Islet precursor cell (in vitro differentiated cells): ENCODE data around the gene CDC45.
"Not testable (repeated sequence)": the region's sequence is repeated elsewhere in the genome, so short reads cannot be mapped to it uniquely, and the experiment has no call there.

Experiments
- DNase-seq: peaks from one replicate; pipeline ENCODE4 v3.0.0-alpha.2; 2018

The CDC45 gene

DNA sequence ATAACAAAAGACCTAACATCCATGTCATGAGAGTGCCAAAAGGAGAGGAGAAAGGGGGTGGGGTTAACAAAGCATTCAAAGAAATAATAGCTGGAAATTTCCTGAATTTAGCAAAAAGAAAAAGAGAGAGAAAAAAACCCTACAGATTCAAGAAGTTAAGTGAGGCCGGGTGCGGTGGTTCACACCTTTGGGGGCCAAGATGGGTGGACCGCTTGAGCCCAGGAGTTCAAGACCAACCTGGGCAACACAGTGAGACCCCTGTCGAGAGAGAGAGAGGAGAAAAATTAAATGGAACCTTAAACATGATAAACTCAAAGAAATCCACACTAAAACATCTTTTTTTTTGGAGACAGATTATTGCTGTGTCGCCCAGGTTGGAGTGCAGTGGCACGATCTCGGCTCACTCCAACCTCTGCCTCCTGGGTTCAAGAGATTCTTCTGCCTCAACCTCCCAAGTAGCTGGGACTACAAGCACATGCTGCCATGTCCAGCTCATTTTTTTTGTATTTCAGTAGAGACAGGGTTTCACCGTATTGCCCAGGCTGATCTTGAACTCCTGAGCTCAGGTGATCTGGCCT is 53.4 kb downstream of the CDC45 start:
- no peak for DNase-seq

DNA sequence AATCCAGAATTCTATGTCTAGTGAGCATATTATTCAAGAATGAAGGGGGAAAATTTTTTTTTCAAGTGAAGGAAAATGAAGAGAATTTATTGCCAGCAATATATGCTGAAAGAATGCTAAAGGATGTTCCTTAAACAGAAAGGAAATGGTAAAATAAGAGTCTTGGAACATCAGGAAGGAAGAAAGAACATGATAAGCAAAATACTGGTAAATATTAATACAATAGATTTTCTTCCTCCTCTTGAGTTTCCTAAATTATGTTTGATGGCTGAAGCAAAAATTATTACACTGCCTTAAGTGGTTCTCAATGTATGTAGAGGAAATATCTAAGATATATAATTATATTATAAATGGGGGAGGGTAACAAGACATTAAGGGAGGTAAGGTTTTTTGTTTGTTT is 54.1 kb downstream of the CDC45 start:
- DNase-seq, result no peak

GRCh38 chr22:19535001-19535400 is 55.3 kb downstream of the CDC45 start:
- DNase-seq, result no peak

GRCh38 chr22:19536564-19536963 is 56.8 kb downstream of the CDC45 start:
- no peak for DNase-seq

- no peak for DNase-seq
These were observed 58.3 kb downstream of the CDC45 start for GRCh38 chr22:19537941-19538488.

DNA sequence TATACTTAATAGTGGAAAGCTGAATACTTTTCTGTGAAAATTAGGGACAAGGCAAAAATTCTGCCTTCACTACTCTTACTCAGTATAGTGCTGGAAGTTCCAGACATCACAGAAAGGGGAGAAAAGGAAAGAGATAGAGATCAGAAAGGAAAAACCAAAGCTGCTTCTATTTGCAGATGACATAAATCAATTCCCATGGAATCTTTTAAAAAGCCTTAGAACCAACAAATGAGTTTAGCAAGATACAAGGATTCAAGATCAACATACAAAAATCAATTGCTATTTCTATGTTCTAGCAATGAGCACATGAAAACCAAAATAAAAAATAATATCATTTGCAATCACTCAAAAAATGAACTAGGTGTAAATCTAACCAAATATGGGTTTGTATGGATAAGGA is 60.7 kb downstream of the CDC45 start:
- DNase-seq, result no peak

GRCh38 chr22:19543970-19544708 is 64.4 kb downstream of the CDC45 start:
- no peak for DNase-seq

- DNase-seq, result no peak
These were observed 66.2 kb downstream of the CDC45 start for GRCh38 chr22:19545935-19546207.

DNA sequence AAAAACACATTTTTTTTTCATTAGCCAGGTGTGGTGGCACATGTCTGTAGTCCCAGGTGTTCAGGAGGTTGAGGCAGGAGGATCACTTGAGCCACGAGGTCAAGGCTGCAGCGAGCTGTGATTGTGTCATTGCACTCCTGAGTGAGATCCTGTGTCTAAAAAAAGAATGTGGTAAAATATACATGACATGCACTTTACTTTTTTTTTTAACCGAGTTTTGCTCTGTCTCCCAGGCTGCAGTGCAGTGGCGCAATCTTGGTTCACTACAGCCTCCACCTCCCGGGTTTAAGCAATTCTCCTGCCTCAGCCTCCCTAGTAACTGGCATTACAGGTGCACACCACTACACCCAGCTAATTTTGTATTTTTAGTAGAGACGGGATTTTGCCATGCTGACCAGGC is 67.0 kb downstream of the CDC45 start:
- no peak for DNase-seq

DNA sequence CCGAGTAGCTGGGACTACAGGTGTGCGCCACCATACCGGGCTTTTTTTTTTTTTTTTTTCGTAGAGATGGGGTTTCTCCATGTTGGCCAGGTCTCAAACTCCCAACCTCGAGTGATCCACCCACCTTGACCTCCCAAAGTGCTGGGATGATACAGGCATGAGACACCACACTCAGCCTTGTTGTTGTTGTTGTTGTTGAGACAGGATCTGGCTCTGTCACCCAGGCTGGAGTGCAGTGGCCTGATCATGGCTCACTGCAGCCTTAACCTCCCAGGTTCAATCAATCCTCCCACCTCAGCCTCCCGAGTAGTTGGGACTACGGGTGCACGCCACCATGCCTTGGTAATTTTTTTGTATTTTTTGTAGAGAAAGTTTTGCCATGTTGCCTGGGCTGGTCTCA is 67.9 kb downstream of the CDC45 start:
- no peak for DNase-seq

- not testable (repeated sequence) for DNase-seq
These were observed 68.7 kb downstream of the CDC45 start for GRCh38 chr22:19548427-19548826.

- DNase-seq, result no peak
These were observed 69.2 kb downstream of the CDC45 start for GRCh38 chr22:19548964-19549363.

DNA sequence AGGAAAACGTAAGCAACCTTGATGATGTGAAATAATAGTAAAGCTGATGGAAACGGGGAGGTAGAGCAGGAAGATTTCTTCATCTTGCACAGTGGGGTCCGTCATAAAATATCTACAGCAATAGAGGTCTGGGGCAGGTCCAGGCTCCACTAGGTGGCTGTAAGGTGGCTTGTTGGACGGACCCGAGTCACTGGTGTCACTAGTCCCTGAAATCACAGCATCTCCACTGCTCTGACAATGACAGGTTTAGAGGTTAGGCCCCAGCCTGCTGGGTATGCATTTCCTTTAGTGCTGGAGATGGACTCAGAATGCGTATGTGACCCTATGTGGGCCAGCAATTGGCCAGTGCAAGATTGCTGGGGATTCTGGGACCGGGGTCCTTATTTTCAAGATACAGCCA is 69.7 kb downstream of the CDC45 start:
- no peak for DNase-seq

- no peak for DNase-seq
These were observed 70.7 kb downstream of the CDC45 start for GRCh38 chr22:19550382-19550781.

DNA sequence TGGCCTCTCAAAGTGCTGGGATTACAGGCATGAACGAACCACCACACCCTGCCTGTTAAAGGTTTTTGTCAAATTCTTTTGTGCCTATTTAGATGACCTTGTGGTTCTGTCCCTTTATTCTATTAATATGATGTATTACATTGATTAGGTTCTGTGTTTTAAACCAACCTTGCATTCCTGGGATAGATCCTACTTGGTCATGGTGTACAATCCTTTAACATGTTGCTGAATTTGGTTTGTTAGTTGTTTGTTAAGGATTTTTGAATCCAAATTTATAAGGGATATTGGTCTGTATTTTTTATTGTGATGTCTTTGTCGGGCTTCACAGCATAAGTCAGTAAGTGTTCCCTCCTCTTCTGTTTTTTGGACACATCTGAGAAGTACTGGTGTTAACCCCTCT is 73.5 kb downstream of the CDC45 start:
- DNase-seq, result no peak

GRCh38 chr22:19554834-19555404 is 75.2 kb downstream of the CDC45 start:
- DNase-seq, result peak; percentile 95

DNA sequence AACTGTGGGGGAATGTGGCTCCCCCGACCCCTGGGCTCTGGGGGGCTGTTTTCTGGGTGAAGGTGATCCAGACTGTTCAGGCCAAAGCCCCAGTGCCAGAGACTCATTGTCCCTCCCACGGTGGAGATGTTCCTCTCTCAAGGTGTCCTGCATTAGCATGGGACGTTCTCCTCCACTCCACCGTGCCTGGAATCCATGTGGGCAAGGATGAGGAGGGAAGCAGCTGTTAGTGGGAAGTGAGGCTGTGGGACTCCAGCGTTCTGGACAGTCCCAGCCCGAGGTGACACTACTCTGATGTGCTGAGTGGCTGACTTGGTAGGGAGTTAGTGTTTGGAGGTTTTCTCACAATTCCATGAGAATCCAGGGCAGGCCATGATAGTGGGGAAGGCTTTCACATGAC is 75.9 kb downstream of the CDC45 start:
- no peak for DNase-seq

DNA sequence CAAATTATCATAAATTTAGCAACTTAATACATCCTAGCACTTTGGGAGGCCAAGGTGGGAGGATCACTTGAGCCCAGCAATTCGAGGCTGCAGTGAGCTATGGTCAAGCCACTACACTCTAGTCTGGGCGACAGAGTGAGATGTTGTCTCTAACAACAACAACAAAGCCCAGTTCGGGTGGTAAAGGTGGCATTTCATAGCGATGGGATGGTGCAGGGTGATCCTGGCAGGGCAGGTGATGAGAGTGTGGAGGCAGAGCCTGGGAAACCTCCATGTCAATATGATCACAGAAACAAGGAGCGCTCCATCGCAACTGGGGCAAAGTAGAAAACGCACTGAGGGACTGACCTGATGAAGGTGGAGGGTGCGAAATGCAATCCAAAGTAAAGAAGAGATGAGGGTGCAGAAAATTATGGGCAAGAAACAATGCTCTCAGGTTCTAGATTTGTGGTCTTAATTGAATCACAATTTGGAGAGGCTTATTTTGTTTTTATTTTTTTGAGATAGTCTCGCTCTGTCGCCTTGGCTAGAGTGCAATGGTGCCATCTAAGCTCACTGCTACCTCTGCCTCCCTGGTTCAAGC is 77.3 kb downstream of the CDC45 start:
- no peak for DNase-seq

DNA sequence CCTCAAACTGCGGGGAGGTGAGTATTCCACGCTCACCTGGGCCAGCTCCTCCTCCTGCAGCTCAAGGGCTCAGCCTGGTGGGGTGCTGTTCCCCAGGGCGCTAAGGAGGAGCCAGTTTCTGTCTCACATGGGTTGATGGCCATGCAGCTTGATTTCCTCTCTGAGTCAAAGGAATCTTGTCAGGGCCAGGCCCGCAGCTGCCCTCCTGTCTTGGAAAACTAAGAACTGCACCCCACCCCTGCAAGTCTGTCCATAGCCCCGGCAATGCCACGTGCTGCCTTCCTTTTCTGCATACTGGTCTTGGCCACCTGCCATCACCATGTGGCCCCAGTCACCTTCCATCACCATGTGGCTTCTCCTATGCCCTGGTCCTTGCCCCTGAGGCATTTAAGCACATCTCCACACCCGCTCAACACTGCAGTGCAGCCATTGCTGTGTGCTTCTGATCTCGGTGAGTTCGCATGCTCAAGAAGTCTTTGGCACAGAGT is 79.6 kb downstream of the CDC45 start:
- peak; percentile 51 for DNase-seq

GRCh38 chr22:19559956-19560355 is 80.2 kb downstream of the CDC45 start:
- DNase-seq, result no peak

DNA sequence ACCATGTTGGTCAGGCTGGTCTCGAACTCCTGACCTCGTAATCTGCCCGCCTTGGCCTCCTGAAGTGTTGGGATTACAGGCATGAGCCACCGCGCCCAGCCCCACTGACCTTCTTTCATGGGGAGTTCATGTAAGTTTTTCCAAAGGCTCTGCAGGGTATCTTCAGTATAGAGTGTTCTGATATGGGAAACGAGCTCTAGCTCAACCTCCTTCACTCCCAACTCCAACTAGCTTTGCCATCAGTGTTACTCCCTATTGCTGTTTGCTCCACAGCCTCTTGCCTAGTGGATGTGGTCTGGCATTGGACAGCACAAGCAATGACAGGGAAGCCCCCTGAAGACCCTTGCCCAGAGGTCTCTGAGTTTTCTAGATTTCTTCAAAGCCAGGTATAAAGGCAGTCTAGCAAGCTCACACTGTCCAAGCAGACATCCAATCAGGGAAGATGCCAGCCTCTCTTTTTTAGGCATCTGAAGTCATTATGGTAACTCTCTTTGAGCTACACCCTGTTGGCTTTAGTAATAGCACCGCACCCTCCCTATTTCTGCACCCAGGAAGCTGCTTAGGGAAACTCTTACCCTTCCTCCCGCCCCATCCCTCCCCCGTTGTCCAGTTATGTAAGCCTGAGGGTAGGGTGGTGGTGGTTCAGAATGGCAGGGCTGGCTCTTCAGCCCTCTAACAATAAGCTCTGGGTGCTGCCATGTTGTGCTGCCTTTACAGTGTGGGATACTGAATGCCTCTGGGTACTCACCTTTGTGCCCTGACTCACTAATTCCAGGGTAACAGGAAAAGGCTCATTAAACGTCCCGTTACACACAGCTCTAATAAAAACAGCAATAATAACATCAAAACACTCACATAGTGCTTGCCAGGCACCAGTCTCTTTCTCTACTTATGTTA is 85.9 kb downstream of the CDC45 start:
- no peak for DNase-seq

DNA sequence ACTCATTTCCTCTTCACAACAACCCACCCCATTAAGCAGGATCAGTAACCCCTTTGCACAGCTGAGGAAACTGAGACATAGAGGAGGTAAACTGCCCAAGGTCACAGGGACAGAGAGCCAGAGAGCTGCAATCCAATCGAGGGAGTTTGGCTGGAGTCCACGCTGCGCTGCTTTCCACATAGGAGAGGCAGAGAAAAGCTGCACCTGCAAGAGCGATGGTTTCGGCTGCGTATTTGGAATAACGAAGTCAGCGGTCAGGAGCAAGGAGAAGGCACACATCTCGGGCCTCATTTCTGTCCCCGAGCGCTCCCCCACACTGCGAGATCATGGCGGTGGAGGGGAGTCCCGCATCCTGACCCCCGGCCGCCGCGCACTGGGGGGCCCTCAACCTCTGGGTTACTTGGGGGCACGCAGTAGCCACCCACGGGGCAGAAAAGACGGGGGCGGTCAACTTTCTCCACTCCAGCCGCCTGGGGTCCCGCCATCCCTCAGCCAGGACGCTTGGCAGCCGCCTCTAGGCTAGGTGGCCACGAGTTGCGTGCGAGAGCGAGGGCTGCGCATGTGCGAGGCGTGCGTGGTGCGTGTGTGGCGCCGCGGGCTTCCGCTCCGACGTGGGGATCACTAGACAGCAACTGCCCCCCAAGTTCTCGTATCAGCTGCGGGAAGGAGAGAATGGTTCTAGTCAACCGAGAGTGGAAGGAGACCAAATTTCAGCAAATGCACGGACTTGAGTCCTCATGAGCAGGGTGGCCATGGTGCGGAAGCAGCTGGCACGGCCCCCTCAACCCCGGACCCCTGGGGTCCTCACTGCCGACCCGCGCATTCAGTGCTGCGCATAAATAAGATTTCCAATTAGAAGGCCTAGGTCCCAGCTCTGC is 86.8 kb downstream of the CDC45 start:
- DNase-seq, result no peak
